HK-2 (cell line): Measurements from ENCODE around the gene RABGEF1.
"Not testable (repeated sequence)": the region's sequence is repeated elsewhere in the genome, so short reads cannot be mapped to it uniquely, and the experiment has no call there.

ENCODE experiments used
- DNase-seq: peaks from one replicate; pipeline ENCODE4 v3.0.0-alpha.2; 2018; ENCODE audit not compliant: unreplicated experiment

Gene RABGEF1

DNA sequence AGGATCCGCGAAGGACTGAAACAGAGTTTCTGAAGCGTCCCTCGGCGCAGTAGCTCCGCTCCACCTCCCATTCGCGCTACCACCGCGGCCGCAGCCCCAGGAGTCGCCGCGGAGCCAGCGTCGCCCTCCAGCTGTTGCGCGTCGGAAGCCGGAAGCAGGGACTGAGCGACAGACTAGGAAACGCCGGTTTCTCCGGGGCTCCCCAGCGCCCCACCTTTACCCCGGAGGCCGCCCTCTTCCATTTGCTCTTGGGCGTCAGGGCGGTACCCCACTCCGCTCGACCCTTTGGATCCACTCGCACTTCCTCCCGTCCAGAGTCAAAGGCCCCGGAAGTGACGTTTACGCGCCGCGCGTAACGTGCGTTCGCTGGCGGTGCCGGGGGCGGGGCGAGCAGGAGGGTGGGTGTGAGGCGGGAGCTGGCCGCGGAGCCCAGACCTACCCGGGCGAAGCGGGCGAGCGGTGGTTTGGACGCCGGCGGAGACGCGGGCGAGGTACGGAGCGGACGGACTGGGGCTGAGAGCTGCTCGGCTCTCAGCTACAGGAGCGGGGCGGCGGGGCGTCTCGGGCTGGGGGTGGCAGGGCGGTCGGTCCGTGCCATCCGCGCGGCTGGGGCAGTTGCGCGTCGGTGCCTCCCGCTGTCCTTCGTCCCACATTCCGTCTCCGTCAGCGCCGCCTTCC is at the start of gene RABGEF1:
RABGEF1 (plus strand) TSS at position 432 of the 678 bp plus-strand sequence. CDS start 31,167 bp downstream, outside the sequence.
- peak; percentile 97 for DNase-seq

DNA sequence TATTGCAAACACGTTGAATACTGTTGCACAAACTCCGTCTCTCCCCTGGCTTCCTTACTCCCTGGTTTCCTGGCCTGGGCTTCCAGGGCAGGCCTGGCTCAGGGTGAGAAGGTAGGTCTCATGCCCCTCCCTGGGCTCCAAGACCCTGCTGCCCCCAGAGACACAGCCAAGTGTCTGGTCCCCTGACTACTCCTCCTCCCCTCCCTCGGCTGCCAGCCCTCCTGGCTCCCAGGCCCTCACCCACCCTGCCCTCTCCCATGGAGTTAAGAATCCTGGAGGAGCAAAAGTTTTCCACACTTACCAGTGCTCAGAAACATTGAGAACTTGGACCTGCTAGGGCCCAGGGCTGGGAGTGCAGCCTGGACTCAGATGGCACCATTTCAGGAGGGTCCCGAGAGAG is 47.2 kb upstream of the RABGEF1 start:
- no peak for DNase-seq

- no peak for DNase-seq
Observed at GRCh38 chr7:66694286-66694685, 46.2 kb upstream of the RABGEF1 start.

DNA sequence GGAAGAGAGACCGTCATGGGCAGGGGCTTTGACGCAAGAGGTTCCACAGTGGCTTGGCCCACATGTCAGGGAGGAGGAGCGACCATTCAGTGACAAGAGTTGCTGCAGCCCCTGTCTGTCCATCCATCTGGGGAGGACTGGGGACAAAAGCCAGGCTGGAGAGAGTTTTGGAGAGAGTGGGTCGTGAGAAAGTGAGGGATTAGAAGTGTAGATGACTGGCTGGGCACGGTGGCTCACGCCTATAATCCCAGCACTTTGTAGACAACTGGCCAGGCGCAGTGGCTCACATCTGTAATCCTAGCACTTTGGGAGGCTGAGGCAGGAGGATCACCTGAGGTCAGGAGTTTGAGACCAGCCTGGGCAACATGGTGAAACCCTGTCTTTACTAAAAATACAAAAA is 45.1 kb upstream of the RABGEF1 start:
- not testable (repeated sequence) for DNase-seq

DNA sequence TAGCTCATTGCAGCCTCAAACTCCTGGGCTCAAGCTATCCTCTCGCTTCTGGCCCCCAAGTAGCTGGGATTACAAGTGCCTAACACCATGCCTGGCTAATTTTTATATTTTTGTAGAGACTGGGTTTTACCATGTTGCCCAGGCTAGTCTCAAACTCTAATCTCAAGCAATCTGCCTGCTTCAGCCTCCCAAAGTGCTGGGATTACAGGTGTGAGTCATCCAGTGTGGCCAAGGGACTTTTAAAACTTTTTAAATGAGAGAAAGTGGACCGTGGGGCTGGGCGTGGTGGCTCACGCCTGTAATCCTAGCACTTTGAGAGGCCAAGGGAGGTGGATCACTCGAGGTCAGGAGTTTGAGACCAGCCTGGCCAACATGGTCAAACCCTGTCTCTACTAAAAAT is 44.4 kb upstream of the RABGEF1 start:
- not testable (repeated sequence) for DNase-seq

DNA sequence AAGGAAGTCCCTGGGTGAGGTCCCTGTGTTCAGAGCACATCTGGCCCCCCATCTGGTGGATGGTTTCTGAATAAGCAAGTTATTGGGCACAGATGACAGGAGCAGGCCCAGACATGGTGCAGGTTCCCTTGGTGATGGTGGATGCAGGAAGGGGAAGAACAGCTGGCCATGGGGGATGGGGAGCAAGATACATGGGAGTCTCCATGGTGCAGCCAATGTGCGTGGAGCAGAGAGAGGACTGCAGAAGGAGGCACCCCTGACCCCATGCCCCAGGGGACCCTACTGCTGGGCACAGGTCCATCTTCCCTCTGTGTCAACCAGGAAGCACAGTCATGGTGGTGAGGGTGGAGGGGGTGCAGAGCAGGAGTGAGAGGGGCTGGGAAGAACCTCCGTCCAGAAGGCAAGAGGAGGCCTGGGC is 43.8 kb upstream of the RABGEF1 start:
- no peak for DNase-seq

DNA sequence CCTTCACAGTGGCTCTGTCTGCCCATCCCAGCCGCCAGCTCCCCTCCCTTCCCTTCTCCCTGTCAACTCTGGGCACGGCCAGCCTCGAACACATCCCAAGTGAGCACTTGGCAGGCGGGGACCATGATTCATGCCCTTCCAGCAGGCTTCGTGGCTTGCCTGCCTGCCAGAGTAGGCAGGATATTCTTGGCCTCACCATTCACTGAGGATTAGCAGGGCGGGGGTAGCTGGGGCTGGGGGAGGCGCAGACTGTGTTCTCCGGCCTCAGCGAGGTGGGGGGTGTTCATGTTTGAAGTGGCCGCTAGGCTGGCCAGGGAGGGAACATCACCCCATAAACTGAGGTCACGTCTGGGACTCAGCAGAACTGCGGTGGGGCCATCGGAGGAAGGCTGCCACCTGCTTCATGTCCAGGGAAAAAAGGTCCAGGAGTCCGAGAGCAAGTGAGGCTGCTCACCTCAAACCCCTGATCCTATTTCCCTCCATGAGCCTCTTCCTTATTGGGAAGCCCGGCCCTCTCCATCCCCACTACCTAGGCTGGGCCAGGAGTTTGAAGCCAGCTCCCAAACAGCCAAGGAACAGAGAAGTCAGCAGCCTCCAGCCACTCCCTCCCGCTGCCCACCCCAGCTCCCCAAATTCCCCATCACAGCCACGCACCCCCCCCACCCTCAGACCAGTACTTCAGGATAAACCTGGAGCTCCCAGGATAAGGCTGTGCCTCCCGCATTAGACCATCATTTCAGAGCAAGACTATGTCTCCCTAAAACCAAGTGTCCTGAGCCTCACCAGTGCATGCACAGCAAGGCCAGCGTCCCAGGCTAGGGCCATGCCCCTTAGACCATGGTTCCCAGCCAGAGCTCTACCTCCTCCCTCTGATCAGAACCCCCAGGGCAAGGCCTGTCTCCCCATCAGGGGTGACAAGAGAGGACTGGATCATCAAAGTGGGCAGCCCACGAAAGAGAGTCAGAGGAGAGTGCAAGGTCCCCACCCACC is 42.8 kb upstream of the RABGEF1 start:
- DNase-seq: peak; percentile 54

GRCh38 chr7:66698652-66699205 is 41.8 kb upstream of the RABGEF1 start:
- DNase-seq: no peak

DNA sequence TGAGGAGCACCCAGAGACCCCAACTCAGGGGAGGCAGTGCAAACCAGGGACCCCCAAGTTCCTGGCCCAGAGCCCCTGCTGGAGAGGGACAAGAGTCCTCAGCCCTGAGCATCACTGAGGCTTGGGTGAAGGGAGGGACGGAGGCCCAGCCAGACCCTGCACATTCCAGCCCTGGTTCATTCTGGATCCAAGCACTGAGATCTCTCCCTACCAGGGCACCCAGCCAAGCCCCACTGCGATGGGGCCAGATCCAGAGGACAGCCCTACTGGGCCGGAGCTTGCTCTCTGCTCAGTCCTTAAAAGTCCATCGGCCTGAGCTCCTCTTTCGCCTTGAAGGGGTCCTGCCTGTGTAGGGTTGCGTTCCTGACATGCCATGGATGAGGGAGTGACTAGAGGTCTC is 40.5 kb upstream of the RABGEF1 start:
- no peak for DNase-seq

GRCh38 chr7:66700633-66701131 is 39.9 kb upstream of the RABGEF1 start:
- no peak for DNase-seq

DNA sequence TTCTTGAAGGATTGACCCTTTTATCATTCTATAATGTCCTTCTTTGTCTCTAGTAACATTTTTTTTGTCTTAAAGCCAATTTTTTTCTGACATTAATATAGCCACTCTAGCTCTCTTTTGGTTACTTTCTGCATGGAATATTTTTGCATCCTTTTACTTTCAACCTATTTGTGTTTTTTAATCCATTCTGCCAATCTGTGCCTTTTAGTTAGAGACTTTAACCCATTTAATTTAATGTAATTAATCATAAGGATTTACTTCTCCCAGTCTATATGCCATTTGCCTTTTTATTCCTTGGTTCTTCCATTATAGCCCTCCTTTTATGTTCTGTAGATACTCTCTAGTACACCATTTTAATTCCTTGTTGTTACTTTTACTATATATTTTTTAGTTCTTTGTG is 32.7 kb upstream of the RABGEF1 start:
- DNase-seq: no peak

DNA sequence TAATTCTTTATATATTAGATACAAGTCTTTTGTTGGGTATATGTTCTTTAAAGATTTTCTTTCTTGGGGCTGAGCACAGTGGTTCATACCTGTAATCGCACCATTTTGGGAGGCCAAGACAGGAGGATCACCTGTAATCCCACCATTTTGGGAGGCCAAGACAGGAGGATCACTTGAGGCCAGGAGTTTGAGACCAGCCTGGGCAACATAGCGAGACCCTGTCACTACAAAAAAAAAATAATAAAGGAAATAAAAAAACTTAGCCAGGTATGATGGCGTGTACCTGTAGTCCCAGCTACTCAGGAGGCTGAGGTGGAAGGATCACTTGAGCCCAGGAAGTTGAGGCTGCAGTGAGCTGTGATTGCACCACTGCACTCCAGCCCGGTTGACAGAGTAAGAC is 29.8 kb upstream of the RABGEF1 start:
- DNase-seq: not testable (repeated sequence)

- no peak for DNase-seq
Observed at GRCh38 chr7:66713687-66714086, 26.8 kb upstream of the RABGEF1 start.

GRCh38 chr7:66716634-66717033 is 23.9 kb upstream of the RABGEF1 start:
- not testable (repeated sequence) for DNase-seq

GRCh38 chr7:66720561-66720960 is 20.0 kb upstream of the RABGEF1 start:
- DNase-seq: no peak

GRCh38 chr7:66725843-66726242 is 14.7 kb upstream of the RABGEF1 start:
- no peak for DNase-seq

DNA sequence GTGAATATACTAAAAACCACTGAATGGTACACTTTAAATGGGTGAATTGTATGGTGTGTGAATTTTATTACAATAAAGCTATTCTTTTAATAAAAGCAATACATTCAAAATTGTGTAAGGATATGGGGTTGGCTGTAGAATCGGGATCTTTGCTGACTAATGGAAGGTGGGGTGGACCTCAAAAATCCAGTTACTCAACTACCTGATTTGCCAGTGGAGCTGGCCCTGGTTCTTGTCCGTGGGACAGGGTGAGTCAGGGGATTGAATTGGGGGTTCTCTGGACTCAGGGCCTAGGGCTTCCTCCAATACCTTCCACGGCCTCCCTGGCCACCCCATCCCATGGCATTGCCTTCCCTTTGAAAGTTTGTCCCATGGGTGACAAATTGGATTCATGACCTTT is 13.5 kb upstream of the RABGEF1 start:
- no peak for DNase-seq

GRCh38 chr7:66728571-66728970 is 12.0 kb upstream of the RABGEF1 start:
- no peak for DNase-seq

DNA sequence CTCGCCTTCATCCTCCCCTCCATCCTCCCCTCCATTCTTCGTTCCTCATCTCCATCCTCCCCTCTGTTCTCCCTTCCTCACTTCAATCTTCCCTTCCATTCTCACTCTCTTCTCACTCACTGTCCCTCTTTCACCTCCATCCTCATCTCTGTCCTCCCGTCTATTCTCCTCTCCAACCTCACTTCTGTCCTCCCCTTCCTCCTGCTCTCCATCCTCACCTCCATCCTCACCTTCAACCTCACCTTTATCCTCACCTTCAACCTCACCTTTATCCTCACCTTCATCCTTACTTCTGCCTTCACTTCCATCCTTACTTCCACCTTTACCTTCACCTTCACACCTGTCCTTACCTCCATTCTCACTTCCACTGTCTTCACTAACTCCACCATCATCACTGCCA is 11.3 kb upstream of the RABGEF1 start:
- DNase-seq: no peak

- no peak for DNase-seq
Observed at GRCh38 chr7:66731986-66732385, 8.5 kb upstream of the RABGEF1 start.

DNA sequence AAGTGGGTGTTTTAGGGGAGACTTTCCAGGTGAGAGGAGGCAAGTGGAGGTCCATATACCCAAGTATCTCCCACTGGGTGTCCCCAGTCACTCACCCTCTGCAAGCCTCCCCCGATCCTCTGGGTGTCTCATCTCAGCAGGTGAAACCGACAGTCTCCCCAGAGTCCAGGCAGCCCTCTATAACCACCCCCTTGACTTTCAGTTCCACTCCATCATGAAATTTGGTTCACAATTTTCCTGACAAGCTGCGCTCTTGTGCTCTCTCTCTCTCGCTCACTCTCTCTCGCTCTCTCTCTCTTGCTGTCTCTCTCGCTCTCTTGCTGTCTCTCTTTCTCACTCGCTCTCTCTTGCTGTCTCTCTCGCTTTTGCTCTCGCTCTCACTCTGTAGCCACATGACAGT is 8.1 kb upstream of the RABGEF1 start:
- no peak for DNase-seq

DNA sequence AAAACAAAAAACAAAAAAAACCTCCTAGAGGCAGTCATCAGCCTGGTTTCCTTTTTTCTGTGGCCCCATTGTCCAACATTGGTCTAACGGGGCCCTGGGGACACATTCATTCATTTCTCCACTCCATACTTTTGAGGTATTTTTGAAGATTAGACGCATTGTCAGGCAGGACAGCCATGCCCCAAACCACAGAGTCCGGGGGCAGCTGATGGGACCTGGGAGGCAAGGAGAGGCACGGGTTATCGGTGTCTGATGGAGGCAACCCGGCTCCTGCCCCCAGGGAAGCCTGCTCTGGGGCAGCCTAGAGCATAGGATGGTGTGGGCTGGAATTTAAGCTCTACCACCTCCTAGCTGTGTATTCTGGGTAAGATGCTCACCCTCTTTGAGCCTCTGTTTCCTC is 6.5 kb upstream of the RABGEF1 start:
- DNase-seq: no peak
